ENCODE data around the gene MERTK. TPM values are rescaled to one million over a fixed set of nuclear protein-coding genes. Genes with fewer than 3 reads are reported as not detected.

Gene MERTK
- total RNA-seq, 1 donor from 2014 or later: 3.2 TPM

DNA sequence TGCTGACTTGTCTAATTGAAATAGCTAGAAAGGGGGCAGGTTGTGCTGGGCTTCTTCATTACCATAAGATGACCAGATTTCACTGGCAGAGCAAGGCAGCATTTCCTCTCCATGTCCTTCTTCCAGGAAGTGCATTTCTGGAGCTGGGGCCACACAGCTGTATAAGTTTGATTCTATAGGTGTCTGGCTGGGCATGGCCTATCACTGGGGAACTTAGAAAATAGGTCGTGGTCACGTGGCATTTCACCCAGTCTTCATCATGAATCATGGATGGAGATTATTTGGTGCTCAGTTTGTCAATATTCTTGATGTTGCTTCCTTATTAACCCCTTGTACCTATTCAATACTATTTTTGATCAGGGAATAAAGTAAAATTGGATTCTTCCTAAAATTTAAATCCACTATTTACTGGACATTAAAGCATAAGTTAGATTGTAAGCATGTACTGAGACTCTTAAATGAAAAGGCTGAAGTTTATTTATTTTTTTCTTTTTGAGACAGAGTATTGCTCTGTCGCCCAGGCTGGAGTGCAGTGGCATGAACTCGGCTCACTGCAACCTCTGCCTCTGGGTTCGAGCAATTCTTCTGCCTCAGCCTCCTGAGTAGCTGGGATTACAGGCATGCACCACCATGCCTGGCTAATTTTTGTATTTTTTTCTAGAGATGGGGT, 107.1 kb downstream of the MERTK start:
- Mint-ChIP-seq H3K4me1 (ENCODE audit: low read depth) (no peaks in the 10 kb centered on the region), H3K27ac (ENCODE audit: unreplicated experiment) (no peak overlapping the region), H3K36me3 (ENCODE audit: low read depth) (peaks cover 12% of the 10 kb centered on the region), H3K9me3 (ENCODE audit: low read depth) (no peaks in the 10 kb centered on the region), H3K4me3 (ENCODE audit: unreplicated experiment) (no peak overlapping the region), H3K27me3 (ENCODE audit: low read depth) (no peaks in the 10 kb centered on the region)
- TF ChIP-seq CTCF (IDR thresholded peaks at IDR 0.05): no peak
- no peak for DNase-seq (ENCODE audit: low spot score)

DNA sequence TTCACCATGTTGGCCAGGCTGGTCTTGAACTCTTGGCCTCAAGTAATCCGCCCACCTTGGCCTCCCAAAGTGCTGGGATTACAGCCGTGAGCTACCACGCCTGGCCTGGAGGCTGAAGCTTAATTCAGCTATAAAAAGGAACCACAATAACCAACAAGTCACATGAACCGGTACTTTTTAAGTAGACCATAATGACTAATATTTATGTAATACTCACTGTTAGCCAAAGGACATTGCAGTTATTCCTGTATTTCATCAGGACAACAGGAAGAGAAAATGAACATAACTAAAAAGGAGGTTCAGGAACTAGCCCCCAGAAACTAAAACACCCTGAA, 107.6 kb downstream of the MERTK start:
- H3K9me3 Mint-ChIP-seq (ENCODE audit: low read depth): no peaks in the 10 kb centered on the region
- H3K27me3 Mint-ChIP-seq (ENCODE audit: low read depth): no peaks in the 10 kb centered on the region
- TF ChIP-seq CTCF (IDR thresholded peaks at IDR 0.05): no peak
- DNase-seq (ENCODE audit: low spot score): no peak
- H3K4me1 Mint-ChIP-seq (ENCODE audit: low read depth): no peaks in the 10 kb centered on the region
- no peak overlapping the region for H3K4me3 Mint-ChIP-seq (ENCODE audit: unreplicated experiment)
- H3K36me3 Mint-ChIP-seq (ENCODE audit: low read depth): peaks cover 12% of the 10 kb centered on the region
- no peak overlapping the region for H3K27ac Mint-ChIP-seq (ENCODE audit: unreplicated experiment)

- H3K4me3 Mint-ChIP-seq (ENCODE audit: unreplicated experiment): no peak overlapping the region
- DNase-seq (ENCODE audit: low spot score): no peak
- H3K36me3 Mint-ChIP-seq (ENCODE audit: low read depth): peaks cover 17% of the 10 kb centered on the region
- H3K27ac Mint-ChIP-seq (ENCODE audit: unreplicated experiment): no peak overlapping the region
- H3K27me3 Mint-ChIP-seq (ENCODE audit: low read depth): no peaks in the 10 kb centered on the region
- H3K9me3 Mint-ChIP-seq (ENCODE audit: low read depth): no peaks in the 10 kb centered on the region
- H3K4me1 Mint-ChIP-seq (ENCODE audit: low read depth): no peaks in the 10 kb centered on the region
- TF ChIP-seq CTCF (IDR thresholded peaks at IDR 0.05): no peak
Measured at GRCh38 chr2:112007493-112007892, 109.1 kb downstream of the MERTK start.

GRCh38 chr2:112008910-112009485, 110.6 kb downstream of the MERTK start:
- Mint-ChIP-seq H3K9me3 (ENCODE audit: low read depth) (no peaks in the 10 kb centered on the region), H3K27me3 (ENCODE audit: low read depth) (no peaks in the 10 kb centered on the region), H3K4me3 (ENCODE audit: unreplicated experiment) (no peak overlapping the region), H3K4me1 (ENCODE audit: low read depth) (no peaks in the 10 kb centered on the region), H3K27ac (ENCODE audit: unreplicated experiment) (no peak overlapping the region), H3K36me3 (ENCODE audit: low read depth) (peaks cover 13% of the 10 kb centered on the region)
- TF ChIP-seq CTCF (IDR thresholded peaks at IDR 0.05): no peak
- DNase-seq (ENCODE audit: low spot score): no peak

- H3K36me3 Mint-ChIP-seq (ENCODE audit: low read depth): peaks cover 10% of the 10 kb centered on the region
- no peak for DNase-seq (ENCODE audit: low spot score)
Measured at GRCh38 chr2:112010751-112011150, 112.3 kb downstream of the MERTK start.

More at GRCh38 chr2:112010751-112011150, 112.3 kb downstream of the MERTK start:
- Mint-ChIP-seq H3K4me3 (ENCODE audit: unreplicated experiment) (no peak overlapping the region), H3K27me3 (ENCODE audit: low read depth) (no peaks in the 10 kb centered on the region), H3K27ac (ENCODE audit: unreplicated experiment) (no peak overlapping the region), H3K4me1 (ENCODE audit: low read depth) (no peaks in the 10 kb centered on the region), H3K9me3 (ENCODE audit: low read depth) (no peaks in the 10 kb centered on the region)
- TF ChIP-seq CTCF (IDR thresholded peaks at IDR 0.05): no peak
